ENCODE results near the gene DCTN5. TPM values are rescaled to one million over a fixed set of nuclear protein-coding genes. Genes with fewer than 3 reads are reported as not detected.

DCTN5 gene
- total and polyA plus RNA-seq, 2 donors (not counting 1 experiment from before 2014, with no cell fraction given): 39.6 to 96.7 TPM

DNA sequence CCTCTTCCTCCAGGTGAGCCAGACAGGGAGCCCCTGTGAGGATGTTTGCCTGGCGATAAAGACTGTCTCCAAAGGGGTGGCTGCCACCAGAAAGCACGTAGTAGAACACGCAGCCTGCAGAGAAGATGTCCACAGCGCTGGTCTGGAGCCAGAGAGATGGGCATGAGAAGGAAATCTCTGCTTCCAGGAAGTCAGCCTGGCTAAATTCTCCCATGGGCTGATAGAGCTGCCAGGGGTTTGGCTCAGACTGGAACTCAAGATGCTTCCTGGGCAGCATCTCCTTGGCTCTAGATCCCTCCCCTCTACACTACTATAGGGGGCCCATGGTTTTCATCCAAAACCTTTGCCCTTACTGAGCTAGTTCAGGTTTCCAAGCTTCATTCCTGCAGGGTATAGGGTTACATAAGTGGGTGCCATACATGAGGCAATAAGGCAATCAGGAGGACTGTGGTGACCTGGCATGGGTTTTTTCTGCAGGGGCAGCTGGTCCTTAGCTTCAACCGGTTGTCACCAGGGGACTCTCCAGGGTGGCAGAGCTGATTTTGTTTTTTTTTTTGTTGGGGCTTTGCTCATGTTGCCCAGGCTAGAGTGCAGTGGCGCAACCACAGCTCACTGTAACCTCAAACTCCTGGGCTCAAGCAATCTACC is 51.0 kb downstream of the DCTN5 start:
- H3K27me3 ChIP-seq (ENCODE audit: control insufficient read depth, insufficient read depth, low read length): no peaks in the 10 kb centered on the region
- no peak overlapping the region for H2AFZ ChIP-seq (ENCODE audit: low read length)
- peaks cover 25% of the 10 kb centered on the region for H3K36me3 ChIP-seq (ENCODE audit: control insufficient read depth, insufficient read depth, low read length)
- no peak overlapping the region for H3K27ac ChIP-seq (ENCODE audit: insufficient read depth, low read length)
- no peak overlapping the region for H3K9ac ChIP-seq (ENCODE audit: insufficient read depth, low read length)
- no peaks in the 10 kb centered on the region for H3K9me3 ChIP-seq (ENCODE audit: control insufficient read depth, insufficient read depth, low read depth, low read length)
- no peak for TF ChIP-seq EZH2 (IDR thresholded peaks at IDR 0.05; ENCODE audit: low read length, missing control alignments)
- TF ChIP-seq, protein P1, sequence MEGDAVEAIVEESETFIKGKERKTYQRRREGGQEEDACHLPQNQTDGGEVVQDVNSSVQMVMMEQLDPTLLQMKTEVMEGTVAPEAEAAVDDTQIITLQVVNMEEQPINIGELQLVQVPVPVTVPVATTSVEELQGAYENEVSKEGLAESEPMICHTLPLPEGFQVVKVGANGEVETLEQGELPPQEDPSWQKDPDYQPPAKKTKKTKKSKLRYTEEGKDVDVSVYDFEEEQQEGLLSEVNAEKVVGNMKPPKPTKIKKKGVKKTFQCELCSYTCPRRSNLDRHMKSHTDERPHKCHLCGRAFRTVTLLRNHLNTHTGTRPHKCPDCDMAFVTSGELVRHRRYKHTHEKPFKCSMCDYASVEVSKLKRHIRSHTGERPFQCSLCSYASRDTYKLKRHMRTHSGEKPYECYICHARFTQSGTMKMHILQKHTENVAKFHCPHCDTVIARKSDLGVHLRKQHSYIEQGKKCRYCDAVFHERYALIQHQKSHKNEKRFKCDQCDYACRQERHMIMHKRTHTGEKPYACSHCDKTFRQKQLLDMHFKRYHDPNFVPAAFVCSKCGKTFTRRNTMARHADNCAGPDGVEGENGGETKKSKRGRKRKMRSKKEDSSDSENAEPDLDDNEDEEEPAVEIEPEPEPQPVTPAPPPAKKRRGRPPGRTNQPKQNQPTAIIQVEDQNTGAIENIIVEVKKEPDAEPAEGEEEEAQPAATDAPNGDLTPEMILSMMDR (conservative IDR thresholded peaks at IDR 0.05 in 1 of 2, IDR thresholded peaks at IDR 0.05 in 1 of 2; ENCODE audit: low read depth in 1 of 2, low read length in 2 of 2): no peak
- no peaks in the 10 kb centered on the region for H3K79me2 ChIP-seq (ENCODE audit: control insufficient read depth, insufficient read depth, low read length)
- DNase-seq (ENCODE audit: low read depth in 2 of 2): no peak
- no peak overlapping the region for H3K4me2 ChIP-seq (ENCODE audit: extremely low read depth, insufficient read depth, low read length)
- no peak overlapping the region for H3K4me3 ChIP-seq (replicated peaks in 1 of 4; ENCODE audit: control extremely low read depth in 1 of 4, insufficient read depth in 1 of 4, low read depth in 3 of 4, low read length in 4 of 4)
- no peaks in the 10 kb centered on the region for H4K20me1 ChIP-seq (ENCODE audit: control insufficient read depth, extremely low read depth, insufficient read depth, low read length)
- H3K4me1 ChIP-seq (ENCODE audit: control insufficient read depth, extremely low read depth, insufficient read depth, low read length): no peaks in the 10 kb centered on the region

DNA sequence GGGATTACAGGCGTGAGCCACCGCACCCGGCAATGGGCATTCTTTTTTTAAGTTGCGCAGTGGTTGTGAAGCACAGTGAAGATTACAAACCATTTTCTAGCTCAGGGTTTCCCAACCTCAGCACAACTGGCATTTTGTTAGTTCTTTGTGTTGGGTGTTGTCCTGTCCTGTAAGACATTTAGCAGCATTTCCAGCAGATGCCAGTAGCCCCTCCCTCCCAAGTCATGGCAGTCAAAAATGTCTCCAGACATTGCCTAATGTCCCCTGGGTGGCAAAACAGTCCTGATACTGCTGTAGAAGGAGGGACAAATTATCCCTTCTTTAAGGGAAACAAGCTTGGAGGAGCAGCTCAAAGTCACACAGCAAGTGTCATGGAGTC is 53.0 kb downstream of the DCTN5 start:
- DNase-seq (ENCODE audit: low read depth in 2 of 2): no peak
- H3K79me2 ChIP-seq (ENCODE audit: control insufficient read depth, insufficient read depth, low read length): no peaks in the 10 kb centered on the region
- H3K9me3 ChIP-seq (ENCODE audit: control insufficient read depth, insufficient read depth, low read depth, low read length): no peaks in the 10 kb centered on the region
- H2AFZ ChIP-seq (ENCODE audit: low read length): peak overlapping the region; percentile 87
- H3K4me3 ChIP-seq (replicated peaks in 1 of 4; ENCODE audit: control extremely low read depth in 1 of 4, insufficient read depth in 1 of 4, low read depth in 3 of 4, low read length in 4 of 4): no peak overlapping the region
- H4K20me1 ChIP-seq (ENCODE audit: control insufficient read depth, extremely low read depth, insufficient read depth, low read length): no peaks in the 10 kb centered on the region
- H3K4me1 ChIP-seq (ENCODE audit: control insufficient read depth, extremely low read depth, insufficient read depth, low read length): no peaks in the 10 kb centered on the region
- H3K27ac ChIP-seq (ENCODE audit: insufficient read depth, low read length): no peak overlapping the region
- H3K36me3 ChIP-seq (ENCODE audit: control insufficient read depth, insufficient read depth, low read length): peaks cover 13% of the 10 kb centered on the region
- H3K4me2 ChIP-seq (ENCODE audit: extremely low read depth, insufficient read depth, low read length): no peak overlapping the region
- H3K9ac ChIP-seq (ENCODE audit: insufficient read depth, low read length): no peak overlapping the region
- no peak for TF ChIP-seq EZH2 (IDR thresholded peaks at IDR 0.05; ENCODE audit: low read length, missing control alignments)
- TF ChIP-seq, protein P1 (conservative IDR thresholded peaks at IDR 0.05 in 1 of 2, IDR thresholded peaks at IDR 0.05 in 1 of 2; ENCODE audit: low read depth in 1 of 2, low read length in 2 of 2): no peak
- no peaks in the 10 kb centered on the region for H3K27me3 ChIP-seq (ENCODE audit: control insufficient read depth, insufficient read depth, low read length)

- no peaks in the 10 kb centered on the region for H3K79me2 ChIP-seq (ENCODE audit: control insufficient read depth, insufficient read depth, low read length)
- H3K27ac ChIP-seq (ENCODE audit: insufficient read depth, low read length): no peak overlapping the region
- no peak overlapping the region for H3K4me3 ChIP-seq (replicated peaks in 1 of 4; ENCODE audit: control extremely low read depth in 1 of 4, insufficient read depth in 1 of 4, low read depth in 3 of 4, low read length in 4 of 4)
- H3K27me3 ChIP-seq (ENCODE audit: control insufficient read depth, insufficient read depth, low read length): no peaks in the 10 kb centered on the region
- H3K4me2 ChIP-seq (ENCODE audit: extremely low read depth, insufficient read depth, low read length): peak overlapping the region; percentile 25
- H3K36me3 ChIP-seq (ENCODE audit: control insufficient read depth, insufficient read depth, low read length): peaks cover 8% of the 10 kb centered on the region
- H3K9me3 ChIP-seq (ENCODE audit: control insufficient read depth, insufficient read depth, low read depth, low read length): no peaks in the 10 kb centered on the region
- H2AFZ ChIP-seq (ENCODE audit: low read length): peak overlapping the region; percentile 87
- no peak for TF ChIP-seq EZH2 (IDR thresholded peaks at IDR 0.05; ENCODE audit: low read length, missing control alignments)
- TF ChIP-seq, protein P1 (conservative IDR thresholded peaks at IDR 0.05 in 1 of 2, IDR thresholded peaks at IDR 0.05 in 1 of 2; ENCODE audit: low read depth in 1 of 2, low read length in 2 of 2): no peak
- no peaks in the 10 kb centered on the region for H3K4me1 ChIP-seq (ENCODE audit: control insufficient read depth, extremely low read depth, insufficient read depth, low read length)
- H4K20me1 ChIP-seq (ENCODE audit: control insufficient read depth, extremely low read depth, insufficient read depth, low read length): no peaks in the 10 kb centered on the region
- peak; percentile 33 to 68 for DNase-seq (ENCODE audit: low read depth in 2 of 2)
- H3K9ac ChIP-seq (ENCODE audit: insufficient read depth, low read length): no peak overlapping the region
Measured at GRCh38 chr16:23694644-23695373, 53.5 kb downstream of the DCTN5 start.
